Loucy (cell line): ENCODE data around the gene ARL6IP4.

Source experiments
- CTCF ChIP-seq: fragments of 200-600 bp; sonication (generic); conservative IDR thresholded peaks from 2 replicates; pipeline ENCODE4 v1.5.1; 2014; ENCODE audit warnings: mild to moderate bottlenecking, antibody characterized with exemption, low read length
- EZH2phosphoT487 ChIP-seq: fragments of 200-600 bp; IDR thresholded peaks from 2 replicates; pipeline ENCODE4 v1.6.1; 2018; ENCODE audit warnings: antibody characterized with exemption, mild to moderate bottlenecking, moderate library complexity, borderline replicate concordance

DNA sequence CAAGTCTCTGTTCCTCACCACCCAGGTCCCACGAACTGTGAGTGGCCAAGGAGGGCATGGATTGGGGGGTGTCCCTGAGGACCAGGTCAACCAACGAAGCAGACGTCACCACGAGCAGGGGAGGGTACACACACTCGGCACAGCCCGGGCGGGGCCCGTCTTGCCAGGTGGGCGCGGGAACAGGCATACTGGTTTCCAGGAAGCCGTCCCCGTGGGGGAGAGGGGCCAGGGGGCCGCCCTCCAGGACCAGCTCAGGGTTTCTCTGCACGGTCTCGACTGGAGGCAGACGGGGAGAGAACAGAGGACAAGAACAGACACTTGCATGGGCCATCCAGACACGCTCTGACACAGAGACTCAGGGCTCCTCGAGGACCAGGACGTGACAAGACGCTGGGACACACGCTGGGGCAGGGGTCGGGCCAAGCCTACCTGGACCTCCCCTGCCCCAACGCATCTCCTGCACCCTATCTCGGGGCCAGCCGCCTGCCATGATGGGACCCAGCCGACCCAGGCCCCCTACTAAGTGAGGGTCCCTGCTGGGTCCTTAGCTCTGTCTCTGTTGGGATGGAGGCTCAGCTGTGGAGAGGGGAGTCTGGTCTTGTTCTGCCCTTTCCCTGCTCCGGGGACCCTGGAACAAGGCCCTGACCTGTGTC lies 11.3 kb downstream of the ARL6IP4 start:
- TF ChIP-seq CTCF (no peak), EZH2phosphoT487 (no peak)
